NK-92 (cell line): ENCODE results near the gene FCER1G.
"Not testable (repeated sequence)": the region's sequence is repeated elsewhere in the genome, so short reads cannot be mapped to it uniquely, and the experiment has no call there.

ENCODE experiments used
- DNase-seq: peaks from one replicate; lab custom pipeline; 2025; ENCODE audit not compliant: unreplicated experiment; lab: John Stamatoyannopoulos, UW

The FCER1G gene

GRCh38 chr1:161228032-161228431 is 12.9 kb downstream of the FCER1G start:
- no peak for DNase-seq

- no peak for DNase-seq
These were observed 14.8 kb downstream of the FCER1G start for GRCh38 chr1:161229896-161230295.

GRCh38 chr1:161230762-161231161 is 15.7 kb downstream of the FCER1G start:
- no peak for DNase-seq

- no peak for DNase-seq
These were observed 18.0 kb downstream of the FCER1G start for GRCh38 chr1:161233102-161233501.

- DNase-seq, result no peak
These were observed 21.1 kb downstream of the FCER1G start for GRCh38 chr1:161235957-161236775.

- no peak for DNase-seq
These were observed 23.0 kb downstream of the FCER1G start, which contains the start of gene NR1I3 for GRCh38 chr1:161238039-161238473. NR1I3 (minus strand) TSS chr1:161238203; CDS start chr1:161236565, 1,638 bp downstream.

- DNase-seq, result no peak
These were observed 26.6 kb downstream of the FCER1G start for GRCh38 chr1:161241682-161242081.

- DNase-seq, result no peak
These were observed 27.2 kb downstream of the FCER1G start for GRCh38 chr1:161242313-161242712.

GRCh38 chr1:161244888-161245287 is 29.8 kb downstream of the FCER1G start:
- DNase-seq, result no peak

- not testable (repeated sequence) for DNase-seq
These were observed 35.0 kb downstream of the FCER1G start for GRCh38 chr1:161250100-161250499.

- no peak for DNase-seq
These were observed 35.7 kb downstream of the FCER1G start for GRCh38 chr1:161250829-161251228.

- DNase-seq, result no peak
These were observed 36.5 kb downstream of the FCER1G start for GRCh38 chr1:161251579-161251978.

- DNase-seq, result not testable (repeated sequence)
These were observed 40.2 kb downstream of the FCER1G start for GRCh38 chr1:161255302-161255701.

- not testable (repeated sequence) for DNase-seq
These were observed 40.9 kb downstream of the FCER1G start for GRCh38 chr1:161255955-161256520.

- not testable (repeated sequence) for DNase-seq
These were observed 42.0 kb downstream of the FCER1G start for GRCh38 chr1:161257109-161257508.

- no peak for DNase-seq
These were observed 43.6 kb downstream of the FCER1G start, which contains the start of gene PCP4L1 for GRCh38 chr1:161258439-161259344. PCP4L1 (plus strand) TSS chr1:161258745; CDS start chr1:161258975, 230 bp downstream.

GRCh38 chr1:161259345-161259702 is 44.2 kb downstream of the FCER1G start:
- no peak for DNase-seq

- DNase-seq, result no peak
These were observed 44.7 kb downstream of the FCER1G start for GRCh38 chr1:161259765-161260164.

GRCh38 chr1:161260376-161261260 is 45.5 kb downstream of the FCER1G start:
- no peak for DNase-seq
